ENCODE measurements around the gene PRMT5. TPM values are rescaled to one million over a fixed set of nuclear protein-coding genes. Genes with fewer than 3 reads are reported as not detected.
"Not testable (repeated sequence)": the region's sequence is repeated elsewhere in the genome, so short reads cannot be mapped to it uniquely, and the experiment has no call there.

The PRMT5 gene
- total RNA-seq, 1 donor from 2014 or later = 56.6 TPM

DNA sequence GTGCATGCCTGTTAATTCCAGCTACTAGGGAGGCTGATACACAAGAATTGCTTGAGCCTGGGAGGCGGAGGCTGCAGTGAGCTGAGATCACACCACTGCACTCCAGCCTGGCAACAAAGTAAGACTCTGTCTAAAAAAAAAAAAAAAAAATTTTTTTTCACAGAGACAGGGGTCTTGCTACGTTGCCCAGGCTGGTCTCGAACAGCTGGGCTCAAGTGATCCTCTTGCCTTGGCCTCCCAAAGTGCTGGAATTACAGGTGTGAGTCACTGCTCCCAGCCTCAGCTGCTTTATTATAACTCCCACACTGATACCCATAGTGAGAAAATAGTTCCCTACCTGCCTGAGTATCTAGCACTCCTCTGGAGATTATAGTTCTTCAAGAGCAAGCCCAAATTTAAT, 16.5 kb upstream of the PRMT5 start:
- ATAC-seq (no peak), DNase-seq (no peak)
- intact Hi-C loops (cut with micrococcal nuclease) = no loop called here

GRCh38 chr14:22939684-22940083, 10.5 kb upstream of the PRMT5 start:
- ATAC-seq (no peak), DNase-seq (no peak)
- intact Hi-C loops (cut with micrococcal nuclease) = no loop called here

DNA sequence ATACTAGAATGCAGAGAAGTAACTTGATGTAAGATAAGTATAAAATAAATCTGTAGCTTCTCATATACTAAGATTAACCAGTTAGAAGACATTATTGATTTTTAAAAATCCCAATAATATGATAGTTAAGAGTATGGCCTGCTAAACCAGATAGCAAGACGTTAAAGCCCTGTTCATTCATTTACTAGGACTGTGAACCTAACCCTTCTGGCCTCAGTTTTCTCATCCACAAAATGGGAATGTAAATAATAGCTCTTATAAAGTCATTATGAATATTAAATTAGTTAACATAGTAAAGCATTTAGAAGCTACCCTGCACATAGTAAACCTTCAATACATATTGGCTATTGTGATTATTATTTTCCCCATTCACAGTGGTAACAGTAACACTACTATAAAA, 6.0 kb upstream of the PRMT5 start:
- intact Hi-C loops (cut with micrococcal nuclease) = no loop called here
- ATAC-seq (no peak), DNase-seq (no peak)

- intact Hi-C loops (cut with micrococcal nuclease) = no loop called here
Observed at GRCh38 chr14:22932146-22932545, 3.0 kb upstream of the PRMT5 start.

GRCh38 chr14:22929961-22930364, 787 bp upstream of the PRMT5 start:
- DNase-seq (no peak), ATAC-seq (peak; percentile 1)
- intact Hi-C loops (cut with micrococcal nuclease) = no loop called here

More at GRCh38 chr14:22932146-22932545, 3.0 kb upstream of the PRMT5 start:
- ATAC-seq (no peak), DNase-seq (no peak)

GRCh38 chr14:22928237-22929103, 706 bp downstream of the PRMT5 start:
- DNase-seq = no peak
- intact Hi-C loops (cut with micrococcal nuclease) = no loop called here
- ATAC-seq = no peak

DNA sequence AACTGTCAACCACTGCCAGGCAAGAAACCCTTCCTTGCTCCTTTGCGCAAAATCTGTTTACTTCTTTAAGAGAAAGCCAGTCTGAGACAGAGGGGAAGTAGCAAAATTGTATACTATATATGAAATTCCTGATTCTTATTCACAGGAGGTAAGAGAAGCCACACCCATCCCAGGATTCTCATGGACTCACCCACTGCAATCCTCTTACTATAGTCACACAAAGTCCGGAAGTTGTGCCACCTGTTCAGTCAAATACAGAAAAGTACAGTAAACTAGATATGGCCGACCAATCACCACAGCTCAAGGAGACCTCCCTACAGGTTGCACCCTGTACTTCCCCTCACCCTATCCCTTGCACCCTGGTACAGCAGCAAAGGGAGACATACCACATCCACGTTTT, 2.9 kb downstream of the PRMT5 start:
- DNase-seq = no peak
- no peak for ATAC-seq
- intact Hi-C loops (cut with micrococcal nuclease) = no loop called here

- intact Hi-C loops (cut with micrococcal nuclease) = no loop called here
- ATAC-seq (no peak), DNase-seq (no peak)
Observed at GRCh38 chr14:22925513-22925912, 3.7 kb downstream of the PRMT5 start.

DNA sequence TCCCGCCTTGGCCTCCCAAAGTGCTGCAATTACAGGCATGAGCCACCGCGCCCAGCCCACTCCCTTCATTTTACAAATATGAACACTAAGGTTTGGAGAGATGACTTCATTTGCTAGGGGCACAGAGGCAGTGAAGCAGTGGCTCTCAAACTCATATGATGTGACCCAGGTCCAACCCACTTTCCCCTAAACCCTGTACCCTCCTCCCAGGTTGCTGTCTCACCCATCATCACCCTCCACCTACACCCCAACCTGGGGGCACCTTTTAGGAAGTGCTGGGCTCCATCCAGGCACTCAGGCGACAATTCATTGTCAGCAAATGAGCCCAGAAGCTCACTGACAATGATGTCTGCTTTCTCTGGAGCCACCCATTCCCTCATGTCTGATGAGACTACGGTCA, 5.4 kb downstream of the PRMT5 start:
- no peak for ATAC-seq
- DNase-seq = no peak
- intact Hi-C loops (cut with micrococcal nuclease) = no loop called here

GRCh38 chr14:22922294-22922693, 6.9 kb downstream of the PRMT5 start:
- no peak for ATAC-seq
- intact Hi-C loops (cut with micrococcal nuclease) = no loop called here
- no peak for DNase-seq

DNA sequence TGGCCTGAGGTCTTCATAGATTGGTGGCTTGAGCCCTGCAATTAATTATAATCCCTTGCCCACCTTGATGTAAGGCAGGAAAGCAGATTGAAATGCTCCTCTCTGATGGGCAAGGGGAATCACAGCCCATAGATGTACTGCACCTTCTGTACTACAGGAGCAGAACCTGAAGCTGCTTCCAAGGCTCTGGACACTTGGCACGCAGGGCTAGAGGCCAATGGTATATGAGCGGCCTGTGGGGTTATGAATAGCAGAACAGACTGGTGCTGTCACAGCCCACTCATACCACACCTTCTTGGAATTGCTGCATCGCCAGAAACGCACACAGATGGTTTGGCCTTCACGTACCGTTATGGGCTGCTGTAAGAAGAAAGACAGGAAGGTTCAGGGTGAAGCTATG, 8.5 kb downstream of the PRMT5 start:
- DNase-seq (peak; percentile 66), ATAC-seq (peak; percentile 56)
- intact Hi-C loops (cut with micrococcal nuclease) = no loop called here

DNA sequence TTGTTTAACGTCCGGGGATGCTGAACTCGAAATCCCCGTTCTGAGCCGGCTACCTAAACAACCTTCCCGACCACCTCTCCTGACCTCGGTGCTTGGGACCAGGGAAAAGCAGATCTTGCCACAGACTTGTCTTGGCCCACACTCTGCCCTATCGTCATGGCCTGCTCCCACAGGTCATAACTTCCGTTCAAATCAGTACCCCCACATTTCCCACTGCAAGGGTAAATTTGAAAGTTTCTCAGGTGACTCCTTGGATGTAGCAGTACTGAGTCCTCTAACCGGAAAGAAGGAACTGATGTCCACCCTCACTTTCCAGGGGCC, 9.6 kb downstream of the PRMT5 start:
- DNase-seq = no peak
- intact Hi-C loops (cut with micrococcal nuclease) = no loop called here
- ATAC-seq = peak; percentile 8

GRCh38 chr14:22918804-22919600, 10.2 kb downstream of the PRMT5 start, which contains the start of gene RBM23:
Gene RBM23 (minus strand): TSS chr14:22919149.
- ATAC-seq = peak; percentile 92
- intact Hi-C loops (cut with micrococcal nuclease) = no loop called here

DNA sequence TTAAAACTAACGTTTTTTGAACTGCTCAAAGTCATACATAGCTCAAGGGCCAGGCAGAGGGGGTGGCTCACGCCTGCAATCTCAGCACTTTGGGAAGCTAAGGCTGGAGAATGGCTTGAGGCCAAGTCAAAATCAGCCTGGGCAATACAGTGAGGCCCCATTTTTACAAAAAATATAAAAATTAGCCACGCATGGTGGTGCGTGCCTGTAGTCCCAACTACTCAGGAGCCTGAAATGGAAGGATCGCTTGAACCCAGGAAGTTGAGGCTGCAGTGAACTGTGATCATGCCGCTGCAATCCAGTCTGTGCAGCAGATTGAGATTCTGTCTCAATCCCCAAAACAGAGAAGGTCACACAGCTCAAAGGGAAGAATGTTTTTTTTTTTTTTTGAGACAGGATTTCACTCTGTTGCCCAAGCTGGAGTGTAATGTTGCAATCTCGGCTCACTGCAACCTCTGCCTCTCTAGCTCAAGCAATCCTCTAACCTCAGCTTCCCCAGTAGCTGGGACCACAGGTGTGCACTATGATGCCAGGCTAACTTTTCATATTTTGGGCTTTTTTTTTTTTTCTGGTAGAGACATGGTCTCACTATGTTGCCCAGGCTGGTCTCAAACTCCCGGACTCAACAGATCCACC, 13.2 kb downstream of the PRMT5 start:
- no peak for DNase-seq
- no peak for ATAC-seq
- intact Hi-C loops (cut with micrococcal nuclease) = no loop called here

More at GRCh38 chr14:22918804-22919600, 10.2 kb downstream of the PRMT5 start, which contains the start of gene RBM23:
- DNase-seq = peak; percentile 100

- ATAC-seq; DNase-seq; intact Hi-C loops (cut with micrococcal nuclease): not testable (repeated sequence)
Observed at GRCh38 chr14:22914836-22915235, 14.3 kb downstream of the PRMT5 start.

DNA sequence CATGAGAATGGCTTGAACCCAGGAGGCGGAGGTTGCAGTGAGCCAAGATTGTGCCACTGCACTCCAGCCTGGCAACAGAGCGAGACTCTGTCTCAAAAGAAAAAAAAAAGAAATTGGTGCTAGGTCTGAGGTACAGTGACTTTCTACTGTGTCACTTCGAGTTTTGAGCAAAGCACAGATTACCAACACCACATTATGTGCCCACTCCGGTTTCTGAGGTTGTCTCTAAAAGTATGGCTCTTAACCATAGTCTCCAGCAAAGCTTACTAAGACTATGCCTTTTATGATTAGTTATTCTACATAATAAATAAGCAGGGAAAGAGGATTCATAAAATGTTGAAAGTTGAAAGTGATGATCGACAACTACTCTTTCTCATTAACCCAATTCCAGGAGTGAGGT, 18.3 kb downstream of the PRMT5 start:
- intact Hi-C loops (cut with micrococcal nuclease) = no loop called here
- ATAC-seq (no peak), DNase-seq (no peak)

GRCh38 chr14:22908601-22909000, 20.6 kb downstream of the PRMT5 start:
- intact Hi-C loops (cut with micrococcal nuclease) = no loop called here
- no peak for DNase-seq
- no peak for ATAC-seq

GRCh38 chr14:22907429-22907828, 21.7 kb downstream of the PRMT5 start:
- intact Hi-C loops (cut with micrococcal nuclease) = no loop called here
- no peak for ATAC-seq

GRCh38 chr14:22906073-22906472, 23.1 kb downstream of the PRMT5 start:
- ATAC-seq = no peak
- DNase-seq = no peak
- intact Hi-C loops (cut with micrococcal nuclease) = no loop called here

More at GRCh38 chr14:22907429-22907828, 21.7 kb downstream of the PRMT5 start:
- DNase-seq = no peak

DNA sequence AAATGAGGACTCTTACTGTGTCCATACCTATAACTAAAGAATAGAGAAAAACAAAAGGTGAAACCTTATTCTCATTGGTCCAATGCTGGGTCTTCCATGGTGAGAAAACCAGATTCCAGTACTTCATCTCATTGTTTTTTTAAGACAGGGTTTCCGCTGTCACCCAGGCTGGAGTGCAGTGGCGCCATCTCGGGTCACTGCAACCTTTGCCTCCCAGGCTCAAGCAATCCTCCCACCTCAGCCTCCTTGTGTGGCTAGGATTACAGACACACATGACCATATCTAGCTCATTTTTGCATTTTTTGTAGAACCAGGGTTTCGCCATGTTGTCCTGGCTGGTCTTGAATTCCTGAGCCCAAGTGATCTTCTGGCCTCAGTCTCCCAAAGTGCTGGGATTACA, 23.5 kb downstream of the PRMT5 start:
- intact Hi-C loops (cut with micrococcal nuclease) = no loop called here
- no peak for DNase-seq
- no peak for ATAC-seq

All from left ventricle myocardium superior (tissue), 1 donor.